ENCODE data around the gene KSR1. TPM values are rescaled to one million over a fixed set of nuclear protein-coding genes. Genes with fewer than 3 reads are reported as not detected.

KSR1 gene
- total RNA-seq, 2 experiments from 2014 or later, result 53.9 to 58.2 TPM

DNA sequence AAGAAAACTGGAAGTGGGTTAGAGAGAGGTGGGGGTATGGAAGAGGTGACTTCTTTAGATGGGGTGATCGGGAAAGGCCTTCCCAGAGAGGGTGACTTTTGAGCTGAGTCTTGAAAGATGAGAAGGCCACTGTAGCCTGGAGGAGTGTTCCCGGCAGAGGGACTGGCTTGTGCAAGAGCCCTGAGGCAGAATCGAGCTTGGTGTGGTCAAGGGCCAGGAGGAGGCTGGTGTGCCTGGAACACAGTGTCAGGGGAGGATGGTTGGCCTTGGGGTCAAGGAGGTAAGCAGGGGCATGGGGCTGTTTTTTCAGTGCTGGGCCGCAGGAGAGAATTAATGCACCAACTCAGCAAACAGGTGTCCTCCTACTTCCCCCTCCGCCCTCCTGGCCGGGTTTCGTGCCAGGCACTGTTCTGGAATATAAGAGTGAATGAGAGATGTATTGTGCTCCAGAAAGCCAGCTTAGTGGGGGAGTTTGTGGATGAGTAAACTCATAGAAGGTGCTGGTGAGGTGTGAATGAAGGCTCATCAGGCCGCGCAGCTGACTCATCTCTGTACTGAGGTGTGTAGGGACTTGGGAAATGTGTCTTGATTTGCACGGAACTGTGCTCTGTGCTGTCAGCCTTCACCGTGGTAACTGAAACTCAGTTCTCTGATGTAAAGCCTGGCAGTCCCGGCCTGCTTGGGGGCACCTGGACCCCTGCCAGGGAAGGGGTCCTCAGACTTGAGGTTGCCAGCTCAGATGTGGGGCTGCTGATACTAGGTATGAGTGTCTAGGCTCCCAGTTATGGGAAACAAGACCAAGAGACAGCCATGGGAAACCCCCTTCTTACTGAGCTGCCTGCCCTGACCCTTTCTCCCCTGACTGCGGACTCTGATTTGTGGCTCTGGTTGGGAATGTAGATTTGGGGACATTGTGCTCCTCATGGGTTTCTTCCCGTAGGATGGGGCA, 15.3 kb downstream of the KSR1 start:
- ATAC-seq, result peak; percentile 62
- H3K4me1 Mint-ChIP-seq (ENCODE audit: low read depth), result peaks cover 89% of the 10 kb centered on the region
- CTCF ChIA-PET, result interaction anchor here (0.7 to 6.0 kb wide), 10 partner anchors 14 to 183 kb away, joined by 3 to 41 read pairs (median 4); partner anchors contain the start of gene KSR1
- H3K27ac Mint-ChIP-seq, result peak overlapping the region; percentile 100
- DNase-seq, result peak; percentile 96
- intact Hi-C loops (cut with micrococcal nuclease), result loop anchor here (2.0 to 10.0 kb wide), 4 partner anchors 73 to 573 kb away; partner anchors contain the start of gene NLK
- H3K4me3 Mint-ChIP-seq, result peak overlapping the region; percentile 40
- POLR2A ChIA-PET, result interaction anchor here (0.6 to 5.8 kb wide), 16 partner anchors 8 to 847 kb away, joined by 3 to 83 read pairs (median 4); partner anchors contain the start of genes KSR1 and WSB1
- H3K9me3 Mint-ChIP-seq, result no peaks in the 10 kb centered on the region
- TF ChIP-seq CTCF (IDR thresholded peaks at IDR 0.05), result no peak
- H3K36me3 Mint-ChIP-seq (ENCODE audit: low read depth), result peaks cover 14% of the 10 kb centered on the region
- no peaks in the 10 kb centered on the region for H3K27me3 Mint-ChIP-seq

DNA sequence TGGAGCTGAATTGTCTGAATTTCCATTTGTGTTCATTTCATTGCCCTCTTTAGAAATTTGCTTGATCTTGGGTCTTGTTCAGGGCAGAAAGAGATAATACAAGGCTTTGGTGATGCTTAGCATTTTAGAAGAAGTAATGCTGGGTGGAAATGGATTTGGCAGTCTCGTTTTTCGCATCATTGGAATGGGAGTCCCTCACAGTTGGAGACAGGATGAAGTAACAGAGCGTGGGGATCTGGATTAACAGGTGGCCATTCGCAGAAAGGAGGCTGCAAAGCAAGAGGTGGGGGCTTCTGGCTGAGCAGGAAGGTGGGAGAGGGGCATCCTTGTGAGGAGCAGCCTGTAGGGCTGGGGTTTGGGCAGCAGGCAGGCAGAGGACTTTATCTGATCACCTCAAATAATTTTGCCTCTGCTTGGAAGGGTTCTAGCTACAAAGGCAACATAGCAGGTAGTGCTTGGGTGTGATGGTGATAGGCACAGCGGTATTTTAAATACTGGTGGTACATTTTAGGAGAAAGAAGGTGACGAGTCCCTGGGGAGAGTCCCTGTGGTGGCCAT, 17.0 kb downstream of the KSR1 start:
- Mint-ChIP-seq H3K4me1 (ENCODE audit: low read depth) (peaks cover 90% of the 10 kb centered on the region), H3K36me3 (ENCODE audit: low read depth) (peaks cover 14% of the 10 kb centered on the region), H3K27ac (peak overlapping the region; percentile 100), H3K4me3 (peak overlapping the region; percentile 40), H3K27me3 (no peaks in the 10 kb centered on the region), H3K9me3 (no peaks in the 10 kb centered on the region)
- POLR2A ChIA-PET, result interaction anchor here (1.0 to 5.8 kb wide), 12 partner anchors 9 to 178 kb away, joined by 4 to 83 read pairs (median 6); partner anchors contain the start of gene KSR1
- intact Hi-C loops (cut with micrococcal nuclease), result loop anchor here (2.0 to 10.0 kb wide), 4 partner anchors 72 to 572 kb away; partner anchors contain the start of gene NLK
- no peak for TF ChIP-seq CTCF (IDR thresholded peaks at IDR 0.05)
- peak; percentile 65 for ATAC-seq
- DNase-seq, result no peak
- CTCF ChIA-PET, result interaction anchor here (1.0 to 6.0 kb wide), 9 partner anchors 16 to 129 kb away, joined by 3 to 41 read pairs (median 5); partner anchors contain the start of gene KSR1

DNA sequence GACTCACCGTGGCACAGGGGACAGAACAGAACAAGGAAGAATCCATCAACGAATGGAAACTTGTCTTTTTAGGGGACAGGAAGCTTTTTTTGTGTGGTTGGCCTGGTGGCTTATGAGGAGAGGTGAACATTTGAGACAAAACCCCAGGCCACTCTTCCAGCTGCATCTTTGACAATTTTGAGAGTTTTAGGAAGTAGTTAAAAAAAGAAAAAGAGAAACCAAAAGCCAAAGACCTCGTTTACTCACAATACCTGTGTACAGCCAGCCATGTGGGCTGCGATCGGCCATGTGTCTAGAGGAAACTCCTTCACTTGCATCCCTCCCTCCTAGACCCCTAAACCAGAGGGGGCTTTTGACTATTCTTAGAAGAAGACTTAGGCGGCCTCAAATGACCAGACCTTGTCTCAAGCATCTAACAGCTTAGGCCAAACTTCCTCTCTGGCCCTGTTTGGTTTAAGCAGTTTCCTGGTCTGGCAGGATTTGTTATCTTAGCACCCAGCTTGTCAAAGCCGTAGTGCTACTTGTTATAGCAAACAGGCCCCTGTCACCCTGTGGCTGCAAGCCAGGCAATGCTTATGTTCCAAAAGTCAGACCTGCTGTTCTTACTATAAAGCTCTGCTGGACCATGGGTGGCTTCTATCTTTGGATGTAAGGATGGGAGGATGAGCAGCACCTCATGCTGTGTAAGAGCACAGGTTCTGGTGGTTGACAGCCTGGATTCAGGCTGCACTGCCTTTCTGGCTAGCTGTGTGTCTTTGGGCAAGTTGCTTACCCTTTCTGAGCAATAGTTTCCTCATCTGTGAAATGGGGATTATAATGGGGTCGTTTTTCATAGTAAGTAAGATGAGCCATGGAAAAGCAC, 17.7 kb downstream of the KSR1 start:
- POLR2A ChIA-PET, result interaction anchor here (0.9 to 5.8 kb wide), 14 partner anchors 10 to 179 kb away, joined by 3 to 83 read pairs (median 5); partner anchors contain the start of gene KSR1
- intact Hi-C loops (cut with micrococcal nuclease), result loop anchor here (2.0 to 10.0 kb wide), 4 partner anchors 71 to 571 kb away; partner anchors contain the start of gene NLK

More for the DNA sequence above, 17.7 kb downstream of the KSR1 start:
- H3K4me1 Mint-ChIP-seq (ENCODE audit: low read depth), result peaks cover 86% of the 10 kb centered on the region
- ATAC-seq (peak; percentile 35), DNase-seq (peak; percentile 94)
- H3K9me3 Mint-ChIP-seq, result no peaks in the 10 kb centered on the region
- H3K36me3 Mint-ChIP-seq (ENCODE audit: low read depth), result peaks cover 12% of the 10 kb centered on the region
- H3K27me3 Mint-ChIP-seq, result no peaks in the 10 kb centered on the region
- CTCF ChIA-PET, result interaction anchor here (0.7 to 6.0 kb wide), 9 partner anchors 16 to 181 kb away, joined by 3 to 41 read pairs (median 5); partner anchors contain the start of gene KSR1
- no peak for TF ChIP-seq CTCF (IDR thresholded peaks at IDR 0.05)
- H3K27ac Mint-ChIP-seq, result peak overlapping the region; percentile 100
- H3K4me3 Mint-ChIP-seq, result peak overlapping the region; percentile 40
